ENCODE data around the gene GPR27. TPM values are rescaled to one million over a fixed set of nuclear protein-coding genes. Genes with fewer than 3 reads are reported as not detected.

Gene GPR27, protein sequence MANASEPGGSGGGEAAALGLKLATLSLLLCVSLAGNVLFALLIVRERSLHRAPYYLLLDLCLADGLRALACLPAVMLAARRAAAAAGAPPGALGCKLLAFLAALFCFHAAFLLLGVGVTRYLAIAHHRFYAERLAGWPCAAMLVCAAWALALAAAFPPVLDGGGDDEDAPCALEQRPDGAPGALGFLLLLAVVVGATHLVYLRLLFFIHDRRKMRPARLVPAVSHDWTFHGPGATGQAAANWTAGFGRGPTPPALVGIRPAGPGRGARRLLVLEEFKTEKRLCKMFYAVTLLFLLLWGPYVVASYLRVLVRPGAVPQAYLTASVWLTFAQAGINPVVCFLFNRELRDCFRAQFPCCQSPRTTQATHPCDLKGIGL
- 1 to 10 TPM; 1.8 to 4.6 TPM for total RNA-seq
- 1 to 10 TPM in 1 of 2 donors, under 1 TPM in 1; 0.59 to 7.7 TPM for polyA plus RNA-seq
- long read RNA-seq, donor 1, transcript GPR27-201 (1 exons, 2,447 nt), result major isoform, 5 of 5 reads
- long read RNA-seq, donor 1, partial matches to known transcripts, result 0 of 5 reads
- long read RNA-seq, donor 1, other reads (novel, unspliced or antisense), result 0 of 5 reads
- long read RNA-seq, donor 2, partial matches to known transcripts, result 0 of 1 reads
- long read RNA-seq, donor 2, other reads (novel, unspliced or antisense), result 0 of 1 reads
- long read RNA-seq, donor 3, partial matches to known transcripts, result 0 of 1 reads
- long read RNA-seq, donor 3, other reads (novel, unspliced or antisense), result 0 of 1 reads
- long read RNA-seq, donor 4, result 0 reads
- long read RNA-seq, donor 5, transcript GPR27-201 (1 exons, 2,447 nt), result major isoform, 11 of 11 reads
- long read RNA-seq, donor 5, partial matches to known transcripts, result 0 of 11 reads
- long read RNA-seq, donor 5, other reads (novel, unspliced or antisense), result 0 of 11 reads

DNA sequence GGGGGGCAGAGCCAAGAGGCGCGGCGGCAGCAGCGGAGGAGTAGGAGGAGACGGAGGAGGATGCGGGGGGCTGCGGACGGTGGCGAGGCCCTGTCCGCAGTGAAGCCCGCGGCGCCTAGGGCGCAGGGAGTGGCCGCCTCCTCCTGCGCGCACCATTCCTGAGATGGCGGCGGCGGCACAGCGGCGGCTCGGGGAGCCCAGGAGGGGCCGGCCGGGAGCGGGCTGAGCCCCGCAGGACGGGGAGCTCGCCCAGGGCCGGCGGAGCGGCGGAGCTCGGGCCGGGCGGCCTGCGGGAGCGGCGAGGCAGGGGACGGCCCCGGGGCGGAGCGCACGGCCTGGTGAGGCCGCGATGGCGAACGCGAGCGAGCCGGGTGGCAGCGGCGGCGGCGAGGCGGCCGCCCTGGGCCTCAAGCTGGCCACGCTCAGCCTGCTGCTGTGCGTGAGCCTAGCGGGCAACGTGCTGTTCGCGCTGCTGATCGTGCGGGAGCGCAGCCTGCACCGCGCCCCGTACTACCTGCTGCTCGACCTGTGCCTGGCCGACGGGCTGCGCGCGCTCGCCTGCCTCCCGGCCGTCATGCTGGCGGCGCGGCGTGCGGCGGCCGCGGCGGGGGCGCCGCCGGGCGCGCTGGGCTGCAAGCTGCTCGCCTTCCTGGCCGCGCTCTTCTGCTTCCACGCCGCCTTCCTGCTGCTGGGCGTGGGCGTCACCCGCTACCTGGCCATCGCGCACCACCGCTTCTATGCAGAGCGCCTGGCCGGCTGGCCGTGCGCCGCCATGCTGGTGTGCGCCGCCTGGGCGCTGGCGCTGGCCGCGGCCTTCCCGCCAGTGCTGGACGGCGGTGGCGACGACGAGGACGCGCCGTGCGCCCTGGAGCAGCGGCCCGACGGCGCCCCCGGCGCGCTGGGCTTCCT, at the start of gene GPR27:
TSS of gene GPR27 (plus strand) at position 155 of the 909 bp plus-strand sequence. CDS start at position 350, 195 bp downstream.
- no peaks in the 10 kb centered on the region for H3K9me3 ChIP-seq (ENCODE audit: control insufficient read depth in 4 of 4, insufficient read depth in 3 of 4, low read length in 3 of 4)
- H3K27me3 ChIP-seq (ENCODE audit: control insufficient read depth in 3 of 3, insufficient read depth in 3 of 3, low read length in 2 of 3), result peaks cover 0 to 71% (median 62%) of the 10 kb centered on the region in 3 donors
- H3K4me3 ChIP-seq, result peak within 1 kb of the TSS; percentile 64
- no peak within 1 kb of the TSS for H3K9ac ChIP-seq (ENCODE audit: insufficient read depth in 1 of 2, low read length in 2 of 2)
- peaks cover 0 to 10% (median 3%) of the 10 kb centered on the region in 5 donors for H3K4me1 ChIP-seq (ENCODE audit: control insufficient read depth in 5 of 5, insufficient read depth in 5 of 5, low read length in 5 of 5)
- TF ChIP-seq, protein P1, sequence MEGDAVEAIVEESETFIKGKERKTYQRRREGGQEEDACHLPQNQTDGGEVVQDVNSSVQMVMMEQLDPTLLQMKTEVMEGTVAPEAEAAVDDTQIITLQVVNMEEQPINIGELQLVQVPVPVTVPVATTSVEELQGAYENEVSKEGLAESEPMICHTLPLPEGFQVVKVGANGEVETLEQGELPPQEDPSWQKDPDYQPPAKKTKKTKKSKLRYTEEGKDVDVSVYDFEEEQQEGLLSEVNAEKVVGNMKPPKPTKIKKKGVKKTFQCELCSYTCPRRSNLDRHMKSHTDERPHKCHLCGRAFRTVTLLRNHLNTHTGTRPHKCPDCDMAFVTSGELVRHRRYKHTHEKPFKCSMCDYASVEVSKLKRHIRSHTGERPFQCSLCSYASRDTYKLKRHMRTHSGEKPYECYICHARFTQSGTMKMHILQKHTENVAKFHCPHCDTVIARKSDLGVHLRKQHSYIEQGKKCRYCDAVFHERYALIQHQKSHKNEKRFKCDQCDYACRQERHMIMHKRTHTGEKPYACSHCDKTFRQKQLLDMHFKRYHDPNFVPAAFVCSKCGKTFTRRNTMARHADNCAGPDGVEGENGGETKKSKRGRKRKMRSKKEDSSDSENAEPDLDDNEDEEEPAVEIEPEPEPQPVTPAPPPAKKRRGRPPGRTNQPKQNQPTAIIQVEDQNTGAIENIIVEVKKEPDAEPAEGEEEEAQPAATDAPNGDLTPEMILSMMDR (IDR thresholded peaks at IDR 0.05; ENCODE audit: control extremely low read depth, extremely low read depth), result no peak
- peak; percentile 66 for ATAC-seq (ENCODE audit: insufficient read depth, low FRiP score)
- no peak within 1 kb of the TSS for H3K27ac ChIP-seq (ENCODE audit: low read depth in 1 of 2, low read length in 1 of 2)
- H3K36me3 ChIP-seq (ENCODE audit: control insufficient read depth in 4 of 4, insufficient read depth in 4 of 4, low read length in 4 of 4), result no peaks in the 10 kb centered on the region
- 1% methylated on average over 72 to 131 of the region's 131 CpGs for WGBS, 2 donors
- peak; percentile 55 to 69 (median 60) for DNase-seq

DNA sequence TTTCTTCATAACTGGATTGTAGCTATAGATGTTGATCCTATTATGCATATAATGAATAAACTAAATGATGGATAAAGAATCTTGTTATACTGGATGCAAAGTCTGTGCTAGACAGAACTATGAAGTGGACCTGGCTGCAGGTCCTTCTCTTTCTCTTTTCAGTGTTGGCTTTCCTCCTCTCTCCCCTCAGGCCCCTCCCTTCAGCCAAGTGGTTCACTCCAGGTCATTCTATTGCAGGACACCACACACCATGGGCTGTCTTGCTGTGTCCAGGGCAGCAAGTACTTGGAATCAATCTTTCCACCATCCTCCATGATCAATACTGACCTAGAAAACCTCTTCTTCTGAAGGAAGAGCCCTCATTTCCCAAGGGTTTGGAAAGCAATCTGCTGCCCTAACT, 48.7 kb upstream of the GPR27 start:
- no peak overlapping the region for H3K9ac ChIP-seq (ENCODE audit: insufficient read depth in 1 of 2, low read length in 2 of 2)
- peaks cover 0 to 11% (median 6%) of the 10 kb centered on the region in 5 donors for H3K4me1 ChIP-seq (ENCODE audit: control insufficient read depth in 5 of 5, insufficient read depth in 5 of 5, low read length in 5 of 5)
- H3K9me3 ChIP-seq (ENCODE audit: control insufficient read depth in 4 of 4, insufficient read depth in 3 of 4, low read length in 3 of 4), result peaks cover 0 to 2% (median 0%) of the 10 kb centered on the region in 4 donors
- no peak overlapping the region for H3K4me3 ChIP-seq
- ATAC-seq (ENCODE audit: insufficient read depth, low FRiP score) (no peak), DNase-seq (no peak)
- TF ChIP-seq, protein P1 (IDR thresholded peaks at IDR 0.05; ENCODE audit: control extremely low read depth, extremely low read depth), result no peak
- H3K36me3 ChIP-seq (ENCODE audit: control insufficient read depth in 4 of 4, insufficient read depth in 4 of 4, low read length in 4 of 4), result peaks cover 0 to 3% (median under 1%) of the 10 kb centered on the region in 4 donors
- no peak overlapping the region for H3K27ac ChIP-seq (ENCODE audit: low read depth in 1 of 2, low read length in 1 of 2)
- H3K27me3 ChIP-seq (ENCODE audit: control insufficient read depth in 3 of 3, insufficient read depth in 3 of 3, low read length in 2 of 3), result no peaks in the 10 kb centered on the region

DNA sequence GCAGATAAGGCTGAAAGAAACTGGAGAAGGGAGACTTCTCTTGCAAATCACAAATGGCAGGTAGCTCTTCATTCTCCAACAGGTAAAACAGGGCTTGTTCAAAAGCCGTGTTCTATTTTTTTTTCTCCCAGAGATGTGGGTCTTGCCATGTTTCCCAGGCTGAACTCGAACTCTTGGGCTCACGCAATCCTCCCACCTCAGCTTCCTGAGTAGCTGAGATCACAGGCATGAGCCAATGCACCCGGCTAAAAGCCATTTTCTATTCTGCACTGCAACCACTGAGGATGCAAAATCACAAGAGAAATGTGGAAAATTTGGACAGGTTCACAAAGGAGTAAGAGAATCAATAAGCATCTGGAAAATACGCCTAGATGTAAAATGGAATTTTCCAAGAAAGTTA, 48.0 kb upstream of the GPR27 start:
- H3K4me1 ChIP-seq (ENCODE audit: control insufficient read depth in 5 of 5, insufficient read depth in 5 of 5, low read length in 5 of 5), result peaks cover 0 to 9% (median 6%) of the 10 kb centered on the region in 5 donors
- TF ChIP-seq, protein P1 (IDR thresholded peaks at IDR 0.05; ENCODE audit: control extremely low read depth, extremely low read depth), result no peak
- WGBS, 2 donors, result 67 to 82% methylated on average over 5 of the region's 5 CpGs

More for the DNA sequence above, 48.0 kb upstream of the GPR27 start:
- ATAC-seq (ENCODE audit: insufficient read depth, low FRiP score) (no peak), DNase-seq (no peak)
- H3K4me3 ChIP-seq, result no peak overlapping the region
- no peak overlapping the region for H3K9ac ChIP-seq (ENCODE audit: insufficient read depth in 1 of 2, low read length in 2 of 2)
- peaks cover 0 to 5% (median 2%) of the 10 kb centered on the region in 4 donors for H3K36me3 ChIP-seq (ENCODE audit: control insufficient read depth in 4 of 4, insufficient read depth in 4 of 4, low read length in 4 of 4)
- peaks cover 0 to 2% (median 0%) of the 10 kb centered on the region in 4 donors for H3K9me3 ChIP-seq (ENCODE audit: control insufficient read depth in 4 of 4, insufficient read depth in 3 of 4, low read length in 3 of 4)
- H3K27ac ChIP-seq (ENCODE audit: low read depth in 1 of 2, low read length in 1 of 2), result no peak overlapping the region
- H3K27me3 ChIP-seq (ENCODE audit: control insufficient read depth in 3 of 3, insufficient read depth in 3 of 3, low read length in 2 of 3), result no peaks in the 10 kb centered on the region
